ENCODE measurements around the gene TMEM19.
A peak's percentile ranks its signal among the peaks of the same experiment; 100 is the strongest.

TMEM19 gene

GRCh38 chr12:71737197-71737596 lies 51.3 kb downstream of the TMEM19 start:
- Histone ChIP-seq H2AFZ (no peak overlapping the region), H3K4me3 (ENCODE audit: low read depth, low read length) (no peak overlapping the region), H3K9ac (no peak overlapping the region), H3K27me3 (ENCODE audit: control insufficient read depth, insufficient read depth, low read length) (no peaks in the 10 kb centered on the region), H3K79me2 (no peaks in the 10 kb centered on the region), H3K4me1 (no peaks in the 10 kb centered on the region), H3K9me3 (ENCODE audit: control insufficient read depth, low read length) (no peaks in the 10 kb centered on the region), H3K36me3 (ENCODE audit: control insufficient read depth, insufficient read depth, low read length) (no peaks in the 10 kb centered on the region), H3K27ac (no peak overlapping the region), H3K4me2 (ENCODE audit: low read length) (no peak overlapping the region)
- TF ChIP-seq CTCF (IDR thresholded peaks at IDR 0.05): no peak

- Histone ChIP-seq H3K9me3 (ENCODE audit: control insufficient read depth, low read length) (no peaks in the 10 kb centered on the region), H3K27me3 (ENCODE audit: control insufficient read depth, insufficient read depth, low read length) (no peaks in the 10 kb centered on the region), H3K79me2 (no peaks in the 10 kb centered on the region), H3K4me1 (no peaks in the 10 kb centered on the region), H2AFZ (no peak overlapping the region), H3K9ac (no peak overlapping the region), H3K4me3 (ENCODE audit: low read depth, low read length) (no peak overlapping the region), H3K4me2 (ENCODE audit: low read length) (no peak overlapping the region), H3K27ac (no peak overlapping the region), H3K36me3 (ENCODE audit: control insufficient read depth, insufficient read depth, low read length) (no peaks in the 10 kb centered on the region)
- TF ChIP-seq CTCF (IDR thresholded peaks at IDR 0.05): no peak
Observed at GRCh38 chr12:71742998-71743397, 57.1 kb downstream of the TMEM19 start.

DNA sequence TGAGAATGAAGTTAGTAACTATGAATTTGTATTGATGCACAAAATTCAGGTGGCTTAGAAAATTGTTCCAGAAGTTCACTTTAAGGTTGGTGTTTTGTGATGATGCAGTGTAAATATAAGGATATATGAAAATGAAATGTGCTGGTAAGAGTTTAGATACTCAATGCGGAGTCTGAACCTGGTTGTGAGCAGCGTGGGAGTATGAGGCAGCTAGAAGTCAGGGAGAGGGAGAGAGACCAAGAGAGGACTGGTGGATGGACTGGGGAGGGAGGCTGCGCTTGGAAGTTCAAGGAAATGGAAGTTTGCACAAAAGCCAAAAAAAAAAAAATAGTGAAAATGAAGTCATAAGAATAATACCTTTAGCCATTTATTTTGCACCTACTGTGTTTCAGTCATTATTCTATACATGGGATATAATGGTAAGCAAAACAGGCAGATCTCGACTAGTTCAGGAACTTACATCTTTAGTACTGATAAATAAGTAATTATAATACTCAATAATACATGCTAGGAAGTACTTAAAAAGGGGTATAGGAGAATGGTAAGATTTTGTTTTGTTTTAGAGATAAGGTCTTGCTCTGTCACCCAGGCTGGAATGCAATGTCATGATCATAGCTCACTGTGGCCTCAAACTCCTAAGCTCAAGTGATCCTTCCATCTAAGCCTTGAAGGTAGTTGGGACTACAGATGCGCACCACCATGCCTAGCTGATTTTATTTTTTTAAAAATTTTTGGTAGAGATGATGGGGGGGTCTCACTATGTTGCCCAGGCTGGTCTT lies 58.8 kb downstream of the TMEM19 start:
- Histone ChIP-seq H3K4me2 (ENCODE audit: low read length) (no peak overlapping the region), H3K27me3 (ENCODE audit: control insufficient read depth, insufficient read depth, low read length) (no peaks in the 10 kb centered on the region), H3K4me3 (ENCODE audit: low read depth, low read length) (no peak overlapping the region), H2AFZ (no peak overlapping the region), H3K36me3 (ENCODE audit: control insufficient read depth, insufficient read depth, low read length) (no peaks in the 10 kb centered on the region), H3K4me1 (no peaks in the 10 kb centered on the region), H3K9me3 (ENCODE audit: control insufficient read depth, low read length) (no peaks in the 10 kb centered on the region), H3K27ac (no peak overlapping the region), H3K79me2 (no peaks in the 10 kb centered on the region), H3K9ac (no peak overlapping the region)
- TF ChIP-seq CTCF (IDR thresholded peaks at IDR 0.05): no peak

- Histone ChIP-seq H3K4me3 (ENCODE audit: low read depth, low read length) (no peak overlapping the region), H3K27ac (no peak overlapping the region), H3K9ac (no peak overlapping the region), H3K4me1 (no peaks in the 10 kb centered on the region), H3K27me3 (ENCODE audit: control insufficient read depth, insufficient read depth, low read length) (no peaks in the 10 kb centered on the region), H3K36me3 (ENCODE audit: control insufficient read depth, insufficient read depth, low read length) (no peaks in the 10 kb centered on the region), H3K4me2 (ENCODE audit: low read length) (no peak overlapping the region), H3K9me3 (ENCODE audit: control insufficient read depth, low read length) (no peaks in the 10 kb centered on the region), H3K79me2 (no peaks in the 10 kb centered on the region), H2AFZ (peak overlapping the region; percentile 2)
- peak; percentile 79 for TF ChIP-seq CTCF (IDR thresholded peaks at IDR 0.05)
Observed at GRCh38 chr12:71746974-71747611, 61.2 kb downstream of the TMEM19 start.

Measured in parathyroid adenoma (tissue), 2 donors.